PFSK-1 (cell line): ENCODE data around the gene IGF2R.

Source experiments
- POLR2AphosphoS5 ChIP-seq: IDR thresholded peaks from 2 replicates; pipeline ENCODE4 v1.6.1; 2012; ENCODE audit warnings: low read depth, mild to moderate bottlenecking, control low read depth, low read length, moderate library complexity
- TAF1 ChIP-seq: IDR thresholded peaks from 2 replicates; pipeline ENCODE4 v1.6.1; 2012; ENCODE audit warnings: low read length, control low read depth, borderline replicate concordance; ENCODE audit not compliant: insufficient read depth
- TF ChIP-seq, protein P1 (sequence below), 2 experiments: IDR thresholded peaks; 2 replicates each; pipeline versions ENCODE4 v1.6.1 to v1.8.0; 2011 to 2012; ENCODE audit warnings: low read depth in 2 of 2, low read length in 2 of 2, control low read depth in 1 of 2, inconsistent platforms in 1 of 2, mild to moderate bottlenecking in 1 of 2, moderate library complexity in 1 of 2; ENCODE audit not compliant: insufficient read depth in 1 of 2

DNA sequence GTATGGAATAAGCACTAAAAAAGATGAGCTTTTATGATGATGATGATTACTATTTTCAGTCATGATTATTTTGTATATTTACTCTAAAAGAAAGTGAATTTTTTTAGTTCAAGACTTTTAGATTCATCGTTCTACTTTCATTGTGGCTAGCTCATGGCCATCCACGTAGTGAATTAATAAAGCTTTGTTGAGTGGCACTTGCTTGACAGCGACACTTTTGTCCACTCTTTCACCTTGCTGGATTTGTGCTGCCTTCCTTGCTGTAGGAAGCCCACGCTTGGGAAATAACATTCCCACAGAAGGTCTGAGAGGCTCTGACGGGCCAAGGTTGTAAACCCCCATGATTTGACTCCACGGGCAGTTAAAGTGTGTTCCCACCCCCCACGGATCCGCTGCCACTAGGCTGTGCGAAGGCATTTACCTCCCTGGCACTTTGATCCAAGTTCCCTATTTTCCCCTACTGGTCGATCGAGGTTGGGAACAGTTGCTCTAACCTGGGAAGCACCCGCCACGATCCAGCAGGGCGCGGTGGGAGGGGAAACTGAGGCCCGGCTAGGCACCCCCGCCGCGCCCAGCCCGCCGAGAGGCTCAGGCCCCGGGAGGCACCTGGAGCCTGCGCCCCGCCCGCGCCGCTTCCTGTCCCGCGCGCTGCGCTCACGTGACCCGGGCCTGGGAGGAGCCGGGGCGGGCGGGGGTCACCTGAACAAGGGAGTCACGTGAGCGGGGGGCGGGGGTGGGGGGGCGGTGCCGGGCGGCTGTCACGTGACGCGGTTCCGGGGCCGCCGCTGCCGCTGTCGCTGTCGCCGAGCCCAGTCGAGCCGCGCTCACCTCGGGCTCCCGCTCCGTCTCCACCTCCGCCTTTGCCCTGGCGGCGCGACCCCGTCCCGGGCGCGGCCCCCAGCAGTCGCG lies at the start of gene IGF2R:
- peak; percentile 90 for TF ChIP-seq POLR2AphosphoS5
- TF ChIP-seq, protein P1, sequence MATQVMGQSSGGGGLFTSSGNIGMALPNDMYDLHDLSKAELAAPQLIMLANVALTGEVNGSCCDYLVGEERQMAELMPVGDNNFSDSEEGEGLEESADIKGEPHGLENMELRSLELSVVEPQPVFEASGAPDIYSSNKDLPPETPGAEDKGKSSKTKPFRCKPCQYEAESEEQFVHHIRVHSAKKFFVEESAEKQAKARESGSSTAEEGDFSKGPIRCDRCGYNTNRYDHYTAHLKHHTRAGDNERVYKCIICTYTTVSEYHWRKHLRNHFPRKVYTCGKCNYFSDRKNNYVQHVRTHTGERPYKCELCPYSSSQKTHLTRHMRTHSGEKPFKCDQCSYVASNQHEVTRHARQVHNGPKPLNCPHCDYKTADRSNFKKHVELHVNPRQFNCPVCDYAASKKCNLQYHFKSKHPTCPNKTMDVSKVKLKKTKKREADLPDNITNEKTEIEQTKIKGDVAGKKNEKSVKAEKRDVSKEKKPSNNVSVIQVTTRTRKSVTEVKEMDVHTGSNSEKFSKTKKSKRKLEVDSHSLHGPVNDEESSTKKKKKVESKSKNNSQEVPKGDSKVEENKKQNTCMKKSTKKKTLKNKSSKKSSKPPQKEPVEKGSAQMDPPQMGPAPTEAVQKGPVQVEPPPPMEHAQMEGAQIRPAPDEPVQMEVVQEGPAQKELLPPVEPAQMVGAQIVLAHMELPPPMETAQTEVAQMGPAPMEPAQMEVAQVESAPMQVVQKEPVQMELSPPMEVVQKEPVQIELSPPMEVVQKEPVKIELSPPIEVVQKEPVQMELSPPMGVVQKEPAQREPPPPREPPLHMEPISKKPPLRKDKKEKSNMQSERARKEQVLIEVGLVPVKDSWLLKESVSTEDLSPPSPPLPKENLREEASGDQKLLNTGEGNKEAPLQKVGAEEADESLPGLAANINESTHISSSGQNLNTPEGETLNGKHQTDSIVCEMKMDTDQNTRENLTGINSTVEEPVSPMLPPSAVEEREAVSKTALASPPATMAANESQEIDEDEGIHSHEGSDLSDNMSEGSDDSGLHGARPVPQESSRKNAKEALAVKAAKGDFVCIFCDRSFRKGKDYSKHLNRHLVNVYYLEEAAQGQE (IDR thresholded peaks at IDR 0.05; ENCODE audit: insufficient read depth in 1 of 2, low read depth in 2 of 2, low read length in 2 of 2): peak; percentile 35 to 59; a peak in 2 of 4 replicates
- TF ChIP-seq TAF1: peak; percentile 83; the same call in 1 of the 2 replicates
